Transverse colon (tissue), 4 donors: ENCODE results near the gene ABCF1. TPM values are rescaled to one million over a fixed set of nuclear protein-coding genes. Genes with fewer than 3 reads are reported as not detected.
"Not testable (repeated sequence)": the region's sequence is repeated elsewhere in the genome, so short reads cannot be mapped to it uniquely, and the experiment has no call there.

Source experiments
- DNase-seq: peaks from one replicate; pipeline ENCODE4 v3.0.0-alpha.2; 2019
- H3K27ac ChIP-seq, 4 donors: fragments of 200-600 bp; sonication (generic); 2 replicates each; pipeline ENCODE4 v1.5.1; 2016 to 2018; ENCODE audit warnings: inconsistent platforms in 4 of 4
- H3K27me3 ChIP-seq: fragments of 200-600 bp; sonication (generic); 2 replicates; pipeline ENCODE4 v1.5.1; 2017; ENCODE audit warnings: inconsistent platforms
- H3K36me3 ChIP-seq, 4 donors: fragments of 200-600 bp; sonication (generic); 2 replicates each; pipeline ENCODE4 v1.5.1; 2017 to 2019; ENCODE audit warnings: inconsistent platforms in 4 of 4
- H3K4me1 ChIP-seq, 4 donors: fragments of 200-600 bp; sonication (generic); 2 replicates each; pipeline ENCODE4 v1.5.1; 2017 to 2020; ENCODE audit warnings: inconsistent platforms in 4 of 4
- H3K4me3 ChIP-seq, 4 donors: fragments of 200-600 bp; sonication (generic); 1 replicate in 1 of 4; 2 replicates in 3 of 4; pipeline versions ENCODE4 v1.5.1 to v1.6.1; 2017 to 2019; ENCODE audit warnings: inconsistent platforms in 4 of 4
- H3K9me3 ChIP-seq, 2 donors: fragments of 200-600 bp; sonication (generic); 2 replicates each; pipeline ENCODE4 v1.5.1; 2017 to 2019; ENCODE audit warnings: inconsistent platforms in 2 of 2
- CTCF ChIP-seq, 5 experiments: fragments of 200-600 bp in 3 of 5; fragments of 450-650 bp in 2 of 5; sonication (generic) in 3 of 5; IDR thresholded peaks; 1 replicate in 2 of 5; 2 replicates in 3 of 5; pipeline ENCODE4 v1.5.1; 2016 to 2017; ENCODE audit warnings: antibody characterized with exemption in 5 of 5, inconsistent platforms in 3 of 5, mild to moderate bottlenecking in 2 of 5, moderate library complexity in 1 of 5
- EP300 ChIP-seq: sonication (generic); formaldehyde crosslinking; IDR thresholded peaks from one replicate; pipeline ENCODE4 v1.6.1; 2017; ENCODE audit warnings: antibody characterized with exemption, low read depth
- POLR2A ChIP-seq: fragments of 450-650 bp; IDR thresholded peaks from one replicate; pipeline ENCODE4 v1.6.1; 2016; ENCODE audit warnings: antibody characterized with exemption, mild to moderate bottlenecking, moderate library complexity
- POLR2AphosphoS5 ChIP-seq, 3 donors: sonication (generic); formaldehyde crosslinking; IDR thresholded peaks; one replicate each; pipeline ENCODE4 v1.6.1; 2016; ENCODE audit warnings: antibody characterized with exemption in 3 of 3
- WGBS, 2 donors: methylation state at CpG; one replicate each; pipeline ENCODE4 v1.1.5; 2018; ENCODE audit warnings: low coverage in 1 of 2; 5-methylcytosine and 5-hydroxymethylcytosine counted together
- in situ Hi-C, 4 donors: fragments of 200-750 bp; cut with MboI; loops; one replicate each; pipeline versions ENCODE4 v1.15.0 to v1.15.1; 2017; ENCODE audit warnings: low sequenced_read_pairs in 3 of 4, low pct_ligation_motif_present in 1 of 4, low pct_unique_long_range_greater_than_20kb in 1 of 4
- intact Hi-C: fragments of 100-400 bp; cut with DNase I; formaldehyde crosslinking; loops from one replicate; pipeline ENCODE4 v1.15.1; 2023; ENCODE audit warnings: low total_unique reads
- total RNA-seq, 4 donors: library from RNA; depleted of rRNA; stranded (reverse); fragments of >200 nt; gene quantifications; one replicate each; pipeline ENCODE4 v1.1.0, GENCODE V29; 2016

The ABCF1 gene
- 10 to 100 TPM; 33.0 to 52.0 (median 40.1) TPM for total RNA-seq

- peak; percentile 66 for TF ChIP-seq EP300
- peak; percentile 77 for TF ChIP-seq POLR2A
- peak; percentile 85 to 92 (median 89) for TF ChIP-seq POLR2AphosphoS5 (IDR thresholded peaks at IDR 0.05)
- TF ChIP-seq CTCF (IDR thresholded peaks at IDR 0.05), result no peak
- peak; percentile 99 for DNase-seq
- no peaks in the 10 kb centered on the region for H3K36me3 ChIP-seq
- peak within 1 kb of the TSS; percentile 51 to 79 (median 62) for H3K4me3 ChIP-seq
- intact Hi-C loops, result no loop called here
- H3K4me1 ChIP-seq, result peaks cover 20 to 36% (median 30%) of the 10 kb centered on the region in 4 donors
- H3K27me3 ChIP-seq, result no peaks in the 10 kb centered on the region
- H3K9me3 ChIP-seq, result no peaks in the 10 kb centered on the region
- H3K27ac ChIP-seq, result peak within 1 kb of the TSS; percentile 82 to 96 (median 91)
- 0% methylated on average over 9 to 59 of the region's 59 CpGs for WGBS, 2 donors
- in situ Hi-C loops, result no loop called here
Measured at GRCh38 chr6:30571075-30571761, at the start of gene ABCF1. Gene ABCF1 (plus strand): TSS chr6:30571442. CDS start chr6:30571488, 46 bp downstream.

- 88 to 93% methylated on average over 5 of the region's 5 CpGs for WGBS, 2 donors
- intact Hi-C loops, DNase-seq, H3K36me3 ChIP-seq, H3K9me3 ChIP-seq, H3K27me3 ChIP-seq, H3K4me3 ChIP-seq, in situ Hi-C loops: not testable (repeated sequence)
- Histone ChIP-seq H3K4me1 (peaks cover 9 to 25% (median 18%) of the 10 kb centered on the region in 4 donors), H3K27ac (peak overlapping the region in 2 of 4 donors; percentile 74 to 86)
Measured at GRCh38 chr6:30521952-30522351, 49.3 kb upstream of the ABCF1 start.

GRCh38 chr6:30526444-30526843 lies 44.8 kb upstream of the ABCF1 start:
- DNase-seq, H3K4me3 ChIP-seq, H3K36me3 ChIP-seq, intact Hi-C loops, H3K27ac ChIP-seq, H3K9me3 ChIP-seq, in situ Hi-C loops, H3K27me3 ChIP-seq: not testable (repeated sequence)
- 97 to 100% methylated on average over 2 to 3 of the region's 3 CpGs for WGBS, 2 donors
- peaks cover 4 to 33% (median 6%) of the 10 kb centered on the region in 4 donors for H3K4me1 ChIP-seq

- in situ Hi-C loops, H3K9me3 ChIP-seq, H3K4me3 ChIP-seq, intact Hi-C loops, DNase-seq, H3K27me3 ChIP-seq, H3K36me3 ChIP-seq: not testable (repeated sequence)
- 79 to 80% methylated on average over 9 to 17 of the region's 17 CpGs for WGBS, 2 donors
- H3K4me1 ChIP-seq, result peaks cover 3 to 38% (median 8%) of the 10 kb centered on the region in 4 donors
- H3K27ac ChIP-seq, result peak overlapping the region in 3 of 4 donors; percentile 9 to 82 (median 16)
Measured at GRCh38 chr6:30529349-30529875, 41.8 kb upstream of the ABCF1 start.

- Histone ChIP-seq H3K4me3 (no peak overlapping the region), H3K27ac (peak overlapping the region in 1 of 4 donors; percentile 16), H3K27me3 (no peaks in the 10 kb centered on the region), H3K36me3 (no peaks in the 10 kb centered on the region), H3K9me3 (no peaks in the 10 kb centered on the region), H3K4me1 (peaks cover 3 to 38% (median 8%) of the 10 kb centered on the region in 4 donors)
- intact Hi-C loops (loop anchor here (5.0 kb wide), 1 partner anchor 48 kb away; no protein-coding TSS in a partner anchor), in situ Hi-C loops (no loop called here)
- no peak for TF ChIP-seq POLR2AphosphoS5 (IDR thresholded peaks at IDR 0.05)
- no peak for TF ChIP-seq EP300
- no peak for TF ChIP-seq CTCF (IDR thresholded peaks at IDR 0.05)
- TF ChIP-seq POLR2A, result no peak
- no peak for DNase-seq
- 54 to 62% methylated on average over 2 of the region's 2 CpGs for WGBS, 2 donors
Measured at GRCh38 chr6:30530014-30530413, 41.2 kb upstream of the ABCF1 start.
